Measurements from ENCODE around the gene OR1J4. TPM values are rescaled to one million over a fixed set of nuclear protein-coding genes. Genes with fewer than 3 reads are reported as not detected.
A peak's percentile ranks its signal among the peaks of the same experiment; 100 is the strongest.

Gene OR1J4
- total RNA-seq, 1 experiment from 2014 or later, result not detected

GRCh38 chr9:122498883-122499288 lies 20.1 kb upstream of the OR1J4 start:
- H3K4me3 Mint-ChIP-seq (ENCODE audit: unreplicated experiment), result no peak overlapping the region
- no peaks in the 10 kb centered on the region for H3K4me1 ChIP-seq
- TF ChIP-seq CTCF (IDR thresholded peaks at IDR 0.05; ENCODE audit: insufficient read depth in 1 of 2, low read depth in 1 of 2, low read length in 1 of 2, severe bottlenecking in 1 of 2, unreplicated experiment in 1 of 2), result peak; percentile 54 to 66
- CTCF ChIA-PET, result interaction anchor here (0.6 to 1.2 kb wide), 11 partner anchors 9 to 400 kb away, joined by 3 to 7 read pairs (median 4); partner anchors contain the start of gene OR1K1
- peak; percentile 61 to 82 for DNase-seq
- peaks cover 3% of the 10 kb centered on the region; the same call in 1 of the 2 replicates for H3K9me3 ChIP-seq
- H3K27me3 Mint-ChIP-seq (ENCODE audit: insufficient read depth, unreplicated experiment), result peaks cover 4% of the 10 kb centered on the region
- H3K36me3 Mint-ChIP-seq (ENCODE audit: insufficient read depth, unreplicated experiment), result no peaks in the 10 kb centered on the region
- intact Hi-C loops (cut with micrococcal nuclease; ENCODE audit: unreplicated experiment), result loop anchor here (1.0 to 2.0 kb wide), 2 partner anchors 30 to 311 kb away; no protein-coding TSS in a partner anchor
- no peaks in the 10 kb centered on the region for H3K27me3 ChIP-seq (replicated peaks; ENCODE audit: control insufficient read depth, insufficient read depth, low read length)
- H3K4me1 Mint-ChIP-seq (ENCODE audit: low read depth, unreplicated experiment), result no peaks in the 10 kb centered on the region
- no TSS peak for BruUV-seq (replicated peaks)
- no peak overlapping the region for H3K4me3 ChIP-seq (ENCODE audit: low read depth, low read length)
- H3K9me3 Mint-ChIP-seq (ENCODE audit: unreplicated experiment), result no peaks in the 10 kb centered on the region
- H3K27ac Mint-ChIP-seq (ENCODE audit: unreplicated experiment), result no peak overlapping the region
- no peaks in the 10 kb centered on the region for H3K36me3 ChIP-seq (ENCODE audit: control insufficient read depth, insufficient read depth, low read length)
- POLR2A ChIA-PET, result no interaction called here

GRCh38 chr9:122506964-122507363 lies 12.0 kb upstream of the OR1J4 start:
- Mint-ChIP-seq H3K36me3 (ENCODE audit: insufficient read depth, unreplicated experiment) (no peaks in the 10 kb centered on the region), H3K4me1 (ENCODE audit: low read depth, unreplicated experiment) (peaks cover 20% of the 10 kb centered on the region), H3K9me3 (ENCODE audit: unreplicated experiment) (no peaks in the 10 kb centered on the region), H3K27ac (ENCODE audit: unreplicated experiment) (no peak overlapping the region), H3K4me3 (ENCODE audit: unreplicated experiment) (no peak overlapping the region), H3K27me3 (ENCODE audit: insufficient read depth, unreplicated experiment) (peaks cover 2% of the 10 kb centered on the region)
- no peak for TF ChIP-seq CTCF (IDR thresholded peaks at IDR 0.05; ENCODE audit: insufficient read depth in 1 of 2, low read depth in 1 of 2, low read length in 1 of 2, severe bottlenecking in 1 of 2, unreplicated experiment in 1 of 2)
- peak in 1 of 2 experiments; percentile 30 for DNase-seq
- BruUV-seq (replicated peaks), result no TSS peak
- Histone ChIP-seq H3K27me3 (replicated peaks; ENCODE audit: control insufficient read depth, insufficient read depth, low read length) (no peaks in the 10 kb centered on the region), H3K36me3 (ENCODE audit: control insufficient read depth, insufficient read depth, low read length) (no peaks in the 10 kb centered on the region), H3K9me3 (no peaks in the 10 kb centered on the region), H3K4me3 (ENCODE audit: low read depth, low read length) (no peak overlapping the region), H3K4me1 (peaks cover 14% of the 10 kb centered on the region)
- POLR2A ChIA-PET, result no interaction called here
- intact Hi-C loops (cut with micrococcal nuclease; ENCODE audit: unreplicated experiment), result no loop called here
- CTCF ChIA-PET, result interaction anchor here (0.6 to 1.6 kb wide), 2 partner anchors 8 to 27 kb away, joined by 3 to 7 read pairs; no protein-coding TSS in a partner anchor

GRCh38 chr9:122510502-122510901 lies 8.4 kb upstream of the OR1J4 start, which contains the start of gene OR1J2:
Gene OR1J2, plus strand, starts transcription at chr9:122510802. Its CDS starts 0 bp downstream, at chr9:122510802.
- Histone ChIP-seq H3K9me3 (no peaks in the 10 kb centered on the region), H3K27me3 (replicated peaks; ENCODE audit: control insufficient read depth, insufficient read depth, low read length) (no peaks in the 10 kb centered on the region), H3K4me3 (ENCODE audit: low read depth, low read length) (no peak within 1 kb of the TSS), H3K36me3 (ENCODE audit: control insufficient read depth, insufficient read depth, low read length) (no peaks in the 10 kb centered on the region), H3K4me1 (peaks cover 14% of the 10 kb centered on the region)
- Mint-ChIP-seq H3K36me3 (ENCODE audit: insufficient read depth, unreplicated experiment) (no peaks in the 10 kb centered on the region), H3K27ac (ENCODE audit: unreplicated experiment) (no peak within 1 kb of the TSS), H3K9me3 (ENCODE audit: unreplicated experiment) (no peaks in the 10 kb centered on the region), H3K4me3 (ENCODE audit: unreplicated experiment) (no peak within 1 kb of the TSS), H3K4me1 (ENCODE audit: low read depth, unreplicated experiment) (peaks cover 20% of the 10 kb centered on the region), H3K27me3 (ENCODE audit: insufficient read depth, unreplicated experiment) (peaks cover 2% of the 10 kb centered on the region)
- CTCF ChIA-PET, result no interaction called here
- intact Hi-C loops (cut with micrococcal nuclease; ENCODE audit: unreplicated experiment), result no loop called here
- DNase-seq, result no peak
- no peak for TF ChIP-seq CTCF (IDR thresholded peaks at IDR 0.05; ENCODE audit: insufficient read depth in 1 of 2, low read depth in 1 of 2, low read length in 1 of 2, severe bottlenecking in 1 of 2, unreplicated experiment in 1 of 2)
- POLR2A ChIA-PET, result no interaction called here
- no TSS peak for BruUV-seq (replicated peaks)

Data from Caco-2 (cell line).